H1 (cell line): ENCODE results near the gene MDFI. TPM values are rescaled to one million over a fixed set of nuclear protein-coding genes. Genes with fewer than 3 reads are reported as not detected.

Experiments used
- MAFK ChIP-seq: IDR thresholded peaks from 2 replicates; pipeline ENCODE4 v1.6.1; 2012; ENCODE audit warnings: low read depth, mild to moderate bottlenecking, improper control_type of control experiment, low read length
- polyA plus RNA-seq, 7 experiments: library from polyadenylated mRNA; depleted of rRNA in 3 of 7; stranded (reverse) in 5 of 7; unstranded in 2 of 7; fragments of >200 nt in 5 of 7; fragments of 200-250 nt in 2 of 7; gene quantifications; 1 replicate in 5 of 7; 2 replicates in 1 of 7; 4 replicates in 1 of 7; pipeline versions ENCODE4 v1.2.1 to v1.2.3, GENCODE V29; 2011 to 2013; ENCODE audit warnings: missing spikeins in 2 of 7, mixed read lengths in 2 of 7
- total RNA-seq: library from RNA; stranded (reverse); fragmentation: NEBNext Ultra II Directional; extraction: Animal tissue kit (Norgen Biotek cat#: 25700); gene quantifications from 2 replicates; pipeline ENCODE4 v1.2.1, GENCODE V29; 2021

Gene MDFI
- total and polyA plus RNA-seq, 2 of the 8 experiments (the other 6 are each of a cell fraction or from before 2014, with no cell fraction given), result 41.0 to 65.6 TPM

DNA sequence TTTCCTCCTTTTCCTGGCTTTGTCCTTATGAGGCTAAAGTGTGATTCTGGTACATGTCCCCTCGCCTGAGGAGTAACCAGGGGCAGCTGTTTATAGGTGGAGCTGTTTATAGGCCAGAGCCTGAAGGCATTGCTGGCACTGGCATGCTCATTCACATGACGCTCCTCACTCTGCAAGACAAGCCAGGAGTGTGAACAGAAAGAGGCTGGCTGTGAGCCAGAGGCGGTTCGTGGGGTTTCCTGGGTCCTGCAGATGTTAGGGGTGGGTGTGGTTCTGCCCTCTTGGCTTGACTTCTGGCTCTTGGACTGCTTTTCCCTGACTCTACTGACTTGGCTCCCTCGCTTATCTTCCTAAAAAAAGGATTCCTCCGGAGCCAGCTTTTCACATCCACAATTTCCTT is 12.8 kb upstream of the MDFI start (continued):
- no peak for TF ChIP-seq MAFK
